Stimulated activated naive CD8-positive, alpha-beta T cell treated with anti-CD3 and anti-CD28 coated beads, Interleukin-15, Interleukin-2, amounts not matched to agents 100 U/mL and 50 U/mL, for 24 hours (primary cell): ENCODE data around the gene C3orf33.
"Not testable (repeated sequence)": the region's sequence is repeated elsewhere in the genome, so short reads cannot be mapped to it uniquely, and the experiment has no call there.

ENCODE experiments used
- ATAC-seq: fragments of 150-1000 bp; cut with Tn5 transposase; one replicate; pipeline ENCODE4 v1.10.0; 2021
- DNase-seq: peaks from one replicate; pipeline ENCODE4 v3.0.0; 2021

C3orf33 gene, protein sequence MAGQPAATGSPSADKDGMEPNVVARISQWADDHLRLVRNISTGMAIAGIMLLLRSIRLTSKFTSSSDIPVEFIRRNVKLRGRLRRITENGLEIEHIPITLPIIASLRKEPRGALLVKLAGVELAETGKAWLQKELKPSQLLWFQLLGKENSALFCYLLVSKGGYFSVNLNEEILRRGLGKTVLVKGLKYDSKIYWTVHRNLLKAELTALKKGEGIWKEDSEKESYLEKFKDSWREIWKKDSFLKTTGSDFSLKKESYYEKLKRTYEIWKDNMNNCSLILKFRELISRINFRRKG

DNA sequence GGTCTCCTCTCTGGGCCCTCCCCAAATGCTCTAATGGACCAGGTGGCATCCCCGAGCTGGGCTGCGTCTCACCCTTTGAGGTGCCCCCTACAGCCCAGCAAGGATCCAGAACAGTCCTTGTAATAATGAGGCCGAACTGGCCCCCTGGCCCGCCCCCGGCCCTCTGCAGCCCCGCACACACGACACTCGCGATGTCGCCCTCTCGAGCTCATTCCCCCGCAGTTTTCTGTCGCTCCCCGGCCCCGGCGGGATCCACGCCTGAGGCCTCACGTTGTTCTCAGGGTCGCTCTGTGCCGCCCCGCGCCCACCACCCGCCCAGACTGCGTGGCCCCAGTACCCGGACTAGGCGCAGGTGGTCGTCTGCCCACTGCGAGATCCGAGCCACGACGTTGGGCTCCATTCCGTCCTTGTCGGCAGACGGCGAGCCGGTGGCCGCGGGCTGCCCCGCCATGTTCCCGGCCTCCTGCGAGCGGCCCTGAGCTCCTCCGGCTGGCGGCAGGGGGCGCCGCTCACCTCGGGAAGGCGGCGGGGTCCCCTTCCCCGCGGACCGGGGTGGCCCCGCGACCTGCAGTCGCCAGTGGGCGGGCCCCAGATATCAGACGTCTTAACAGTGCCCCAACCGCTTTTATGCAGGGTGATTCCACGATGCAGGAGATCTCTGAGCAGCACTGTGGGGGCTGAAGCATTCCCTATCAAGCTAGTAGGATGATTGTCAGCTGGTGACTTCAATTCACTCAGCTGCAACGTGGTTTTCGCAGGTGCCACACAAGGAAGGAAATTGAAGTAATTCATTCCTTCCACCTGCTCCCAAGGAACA lies at the start of gene C3orf33:
Gene C3orf33 (minus strand): TSS at position 477 of the 817 bp plus-strand sequence. CDS start 26 bp downstream, at position 451.
- ATAC-seq (peak; percentile 97), DNase-seq (peak; percentile 85)

DNA sequence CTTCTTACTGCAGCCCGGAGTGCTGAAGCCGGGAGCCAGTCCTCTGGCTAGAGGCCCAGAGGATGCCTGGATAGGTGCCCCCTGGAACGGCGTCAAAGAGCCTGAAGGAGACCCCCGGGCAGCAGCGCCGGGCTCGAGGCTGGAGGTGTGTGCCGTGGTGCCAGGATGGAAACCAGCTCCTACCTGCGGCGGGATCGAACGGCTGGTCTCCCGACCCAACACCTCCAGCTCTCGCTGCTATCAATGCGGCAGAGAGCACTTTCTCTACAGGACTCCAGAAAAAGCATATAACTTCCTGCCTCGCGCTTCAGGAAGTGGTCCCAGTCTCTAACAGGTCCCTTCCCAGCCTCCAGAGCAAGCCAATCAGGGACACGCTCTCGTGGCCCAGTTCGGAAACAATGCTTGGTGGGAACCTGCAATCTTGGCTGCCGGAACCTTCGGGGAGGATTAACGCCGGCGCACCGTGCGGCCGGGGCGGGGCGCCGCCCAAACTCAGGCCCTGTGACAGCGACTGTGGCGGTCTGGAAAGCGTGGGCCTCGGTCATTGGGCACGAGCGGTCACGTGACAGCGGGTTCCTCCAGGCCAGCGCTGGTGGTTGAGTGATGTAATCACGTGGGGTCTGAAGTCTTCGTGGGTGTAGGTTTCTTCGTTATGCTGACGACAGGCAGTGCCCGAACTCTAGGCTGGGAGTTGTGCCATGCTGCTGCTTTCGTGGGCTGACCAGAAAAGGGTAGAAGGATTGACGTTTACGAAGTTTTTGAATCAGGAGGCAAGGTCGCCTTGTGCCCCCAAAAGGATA lies 48.3 kb upstream of the C3orf33 start, which contains the start of gene SLC33A1:
Gene SLC33A1 (minus strand): TSS at position 287 of the 800 bp plus-strand sequence. CDS start 430 bp downstream, outside the sequence.
- DNase-seq (peak; percentile 97), ATAC-seq (peak; percentile 97)

DNA sequence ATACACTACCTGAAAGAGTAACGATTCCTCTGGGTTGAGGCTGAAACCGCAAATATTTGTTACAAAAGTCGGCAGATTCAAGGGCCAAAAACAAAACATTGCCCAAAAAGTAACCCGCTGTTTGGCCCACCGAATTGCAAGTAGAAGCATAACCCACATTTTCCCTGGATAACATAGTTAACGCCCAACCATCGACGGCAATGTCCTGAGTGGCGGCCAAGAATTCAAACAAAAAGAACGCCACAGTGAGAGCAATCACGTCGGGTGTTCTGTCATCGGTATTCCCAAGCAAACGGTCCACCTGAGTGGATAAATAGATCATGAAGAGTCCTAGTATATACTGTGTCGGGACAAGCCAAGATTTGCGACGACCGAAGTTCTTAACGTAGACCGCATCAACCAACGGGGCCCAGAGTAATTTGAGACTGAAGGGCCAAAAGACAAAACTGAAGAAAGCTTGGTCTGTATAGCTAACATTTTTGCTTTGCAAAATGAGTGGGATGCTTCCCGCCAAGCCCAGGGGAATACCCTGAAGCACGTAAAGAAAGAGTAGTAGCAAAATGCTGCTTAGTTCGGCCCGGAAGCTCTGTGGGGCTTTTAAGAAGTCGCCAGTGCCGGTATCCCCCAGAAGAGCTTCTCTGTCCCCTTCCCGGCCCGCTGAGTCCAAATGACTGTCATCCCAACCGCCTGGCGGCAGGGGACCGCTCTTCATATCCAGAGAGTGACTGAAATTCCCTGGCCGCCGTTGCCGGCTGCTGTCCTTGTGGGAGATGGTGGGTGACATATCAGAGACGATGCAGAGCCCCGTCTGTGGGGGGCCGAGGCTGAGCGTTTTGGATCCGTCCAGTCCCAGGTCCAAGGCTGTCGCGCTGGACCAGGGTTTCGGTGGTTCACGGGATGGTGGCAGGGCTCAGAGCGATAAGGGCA lies 47.4 kb upstream of the C3orf33 start:
- ATAC-seq (peak; percentile 2), DNase-seq (peak; percentile 40)

DNA sequence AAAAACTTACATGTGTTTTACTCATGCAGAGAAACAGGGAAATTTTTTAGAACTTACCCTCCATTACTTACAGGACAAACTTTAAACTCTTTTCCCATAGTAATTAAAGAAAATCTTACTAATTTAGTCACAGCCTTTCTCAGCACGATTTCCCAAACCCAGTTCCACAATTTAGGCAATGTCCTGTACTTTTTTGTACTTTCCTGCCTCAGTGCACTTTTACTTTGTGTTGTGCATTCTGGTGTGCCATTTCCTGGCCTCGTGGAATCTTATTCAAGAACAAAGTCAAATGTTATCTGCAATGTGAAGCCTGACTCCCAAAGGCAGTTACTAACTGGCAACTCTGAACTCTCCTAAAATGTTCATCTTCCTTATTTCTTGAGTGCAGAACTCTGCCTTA lies 46.3 kb upstream of the C3orf33 start:
- no peak for ATAC-seq
- no peak for DNase-seq

DNA sequence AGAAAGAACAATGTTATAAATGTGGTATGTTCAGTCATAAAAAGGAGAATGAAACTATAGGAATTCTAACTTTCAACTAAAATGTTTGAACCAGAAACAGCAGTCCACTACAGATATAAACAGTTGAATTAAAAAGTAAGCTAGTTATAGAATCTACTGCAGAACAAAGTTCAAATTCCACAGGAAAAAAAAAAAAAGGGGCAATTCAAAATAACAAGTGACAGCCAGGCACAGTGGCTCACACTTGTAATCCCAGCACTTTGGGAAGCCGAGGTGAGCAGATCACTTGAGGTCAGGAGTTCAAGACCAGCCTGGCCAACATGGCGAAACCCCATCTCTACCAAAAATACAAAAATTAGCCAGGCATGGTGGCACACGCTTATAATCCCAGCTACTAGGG lies 43.3 kb upstream of the C3orf33 start:
- ATAC-seq, DNase-seq: not testable (repeated sequence)

DNA sequence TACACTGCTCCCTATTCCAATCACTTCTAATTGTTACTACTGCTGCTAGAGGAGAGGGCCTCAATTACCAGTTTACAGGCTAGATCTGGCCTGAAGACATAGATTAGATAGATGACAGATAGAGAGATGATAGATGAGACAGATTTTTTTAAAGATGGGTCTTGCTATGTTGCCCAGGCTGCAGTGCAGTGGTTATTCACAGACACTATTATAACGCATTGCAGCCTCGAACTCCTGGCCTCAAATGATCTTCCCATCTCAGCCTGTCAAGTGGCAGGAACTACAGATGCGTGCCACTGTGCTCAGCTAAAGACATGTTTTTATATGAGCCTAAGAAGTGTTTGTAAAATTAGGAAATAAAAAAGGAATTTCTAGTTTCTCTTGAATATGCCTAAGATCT lies 41.9 kb upstream of the C3orf33 start:
- ATAC-seq (no peak), DNase-seq (no peak)

DNA sequence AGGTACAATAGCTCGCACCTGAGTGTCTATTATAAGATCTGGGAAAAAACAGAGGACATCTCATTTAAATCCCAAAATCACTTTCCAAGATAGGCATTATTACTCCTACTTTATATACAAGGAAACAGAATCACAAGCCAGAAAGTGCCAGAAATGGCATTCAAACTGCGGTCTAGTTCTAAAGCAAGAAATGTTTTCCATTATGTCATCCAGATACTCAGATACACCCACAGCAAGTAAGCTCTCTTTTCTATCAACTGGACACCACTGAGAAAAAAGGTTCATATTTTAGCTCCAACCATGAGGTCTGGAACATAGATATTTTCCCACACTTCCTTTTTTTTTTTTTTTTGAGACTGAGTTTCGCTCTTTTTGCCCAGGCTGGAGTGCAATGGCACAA lies 40.0 kb upstream of the C3orf33 start:
- no peak for ATAC-seq

DNA sequence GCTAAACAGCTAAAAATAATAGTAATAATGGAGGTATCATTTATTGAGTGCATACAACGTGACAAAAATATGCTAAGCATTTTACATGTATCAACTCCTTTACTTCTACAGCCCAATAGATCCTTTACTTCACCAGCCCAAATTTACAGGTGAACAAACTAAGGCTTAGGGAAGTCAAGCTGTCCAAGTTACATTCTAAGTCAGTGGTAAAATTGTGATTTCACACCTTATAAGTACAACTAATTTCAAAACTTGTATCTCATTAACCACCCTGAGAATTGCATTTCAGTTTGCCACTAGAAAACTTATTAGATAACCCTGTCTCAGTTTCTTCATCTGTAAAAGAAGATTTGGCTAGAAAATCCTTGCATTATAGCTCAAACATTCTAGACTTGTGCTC lies 37.5 kb upstream of the C3orf33 start:
- DNase-seq, result no peak

More for the DNA sequence above, 40.0 kb upstream of the C3orf33 start:
- DNase-seq, result no peak

DNA sequence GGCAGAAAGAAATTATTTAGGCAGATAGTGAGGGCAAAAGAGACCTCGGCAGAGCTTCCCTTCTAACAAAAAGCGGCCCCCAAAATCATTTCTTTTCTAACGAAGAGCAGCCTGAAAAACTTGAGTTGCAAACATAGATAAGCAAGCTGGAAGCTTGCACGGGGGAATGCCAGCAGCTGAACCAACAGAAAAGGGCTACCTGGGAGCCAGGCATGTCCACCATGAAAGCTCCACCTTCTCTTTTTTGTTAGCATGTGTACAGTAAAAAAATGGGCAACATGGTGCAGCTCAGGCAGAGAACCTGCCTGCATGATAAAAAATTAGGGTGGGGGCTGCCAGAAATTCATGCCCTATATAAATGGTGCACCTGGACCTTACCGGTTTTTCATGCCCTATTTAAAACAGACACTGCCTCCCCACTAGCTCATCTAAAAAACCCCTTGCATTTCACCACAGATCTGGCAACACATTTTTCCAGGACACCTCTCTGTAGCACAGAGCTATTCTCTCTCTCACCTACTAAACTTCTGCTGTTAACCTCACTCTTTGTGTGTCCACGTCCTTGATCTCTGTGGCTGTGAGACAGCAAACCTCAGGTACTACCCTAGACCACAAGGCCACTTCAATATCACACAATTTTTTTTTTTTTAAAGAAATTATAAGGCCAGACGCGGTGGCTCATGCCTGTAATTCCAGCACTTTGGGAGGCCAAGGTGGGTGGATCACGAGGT lies 29.4 kb upstream of the C3orf33 start:
- ATAC-seq (no peak), DNase-seq (no peak)

More for the DNA sequence above, 37.5 kb upstream of the C3orf33 start:
- ATAC-seq, result no peak

DNA sequence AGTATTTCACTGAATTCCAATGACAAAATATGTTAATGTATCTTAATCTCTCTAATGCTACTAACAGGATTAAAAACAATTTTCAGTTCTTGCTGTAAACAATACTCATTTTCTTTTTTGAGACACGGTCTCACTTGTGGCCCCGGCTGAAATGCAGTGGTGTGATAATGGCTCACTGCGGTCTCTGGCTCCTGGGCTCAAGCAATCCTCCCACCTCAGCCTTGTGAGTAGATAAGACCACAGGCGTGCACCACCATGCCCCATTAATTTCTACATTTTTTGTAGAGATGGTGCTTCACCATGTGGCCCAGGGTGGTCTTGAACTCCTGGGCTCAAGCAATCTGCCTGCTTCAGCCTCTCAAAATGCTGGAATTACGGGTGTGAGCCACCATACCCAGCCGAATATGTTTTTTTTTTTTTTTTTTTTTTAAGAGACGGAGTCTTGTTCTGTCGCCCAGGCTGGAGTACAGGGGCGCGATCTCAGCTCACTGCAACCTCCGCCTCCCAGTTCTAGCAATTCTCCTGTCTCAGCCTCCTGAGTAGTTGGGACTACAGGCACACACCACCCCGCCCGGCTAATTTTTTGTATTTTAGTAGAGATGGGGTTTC lies 22.5 kb upstream of the C3orf33 start:
- DNase-seq, ATAC-seq: not testable (repeated sequence)

DNA sequence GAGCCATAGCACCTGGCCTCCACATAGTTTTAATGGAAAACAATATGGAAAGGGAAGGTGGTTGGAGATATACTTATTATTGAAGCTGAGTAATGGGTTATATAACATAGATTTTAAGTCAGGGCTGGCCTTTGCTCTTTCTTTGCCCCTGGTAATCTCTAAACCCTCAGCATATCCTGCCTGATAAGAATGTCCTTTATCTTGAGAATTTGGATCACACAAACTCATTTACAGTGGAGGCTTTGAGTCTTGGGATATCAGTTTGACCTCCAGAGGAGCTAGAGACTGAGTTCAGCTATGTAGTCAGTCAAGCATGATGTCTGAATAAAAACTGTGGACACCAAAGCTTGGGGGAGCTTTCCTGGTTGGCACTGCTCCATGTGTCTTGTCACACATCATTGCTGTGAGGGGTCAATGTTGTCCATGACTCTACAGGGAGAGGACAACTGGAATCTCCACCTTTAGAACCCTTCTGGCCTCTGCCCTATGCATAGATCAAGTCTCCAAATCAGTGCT lies 9.0 kb upstream of the C3orf33 start:
- no peak for DNase-seq
- no peak for ATAC-seq

DNA sequence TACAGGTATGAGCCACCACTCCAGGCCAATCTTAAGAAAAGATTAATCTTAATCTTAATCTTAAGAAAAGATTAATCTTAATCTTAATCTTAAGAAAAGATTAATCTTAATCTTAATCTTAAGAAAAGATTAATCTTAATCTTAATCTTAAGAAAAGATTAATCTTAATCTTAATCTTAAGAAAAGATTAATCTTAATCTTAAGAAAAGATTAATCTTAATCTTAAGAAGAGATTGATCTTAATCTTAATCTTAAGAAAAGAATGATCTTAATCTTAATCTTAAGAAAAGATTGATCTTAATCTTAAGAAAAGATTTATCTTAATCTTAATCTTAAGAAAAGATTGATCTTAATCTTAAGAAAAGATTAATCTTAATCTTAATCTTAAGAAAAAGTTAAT lies 7.1 kb upstream of the C3orf33 start:
- not testable (repeated sequence) for DNase-seq, ATAC-seq

DNA sequence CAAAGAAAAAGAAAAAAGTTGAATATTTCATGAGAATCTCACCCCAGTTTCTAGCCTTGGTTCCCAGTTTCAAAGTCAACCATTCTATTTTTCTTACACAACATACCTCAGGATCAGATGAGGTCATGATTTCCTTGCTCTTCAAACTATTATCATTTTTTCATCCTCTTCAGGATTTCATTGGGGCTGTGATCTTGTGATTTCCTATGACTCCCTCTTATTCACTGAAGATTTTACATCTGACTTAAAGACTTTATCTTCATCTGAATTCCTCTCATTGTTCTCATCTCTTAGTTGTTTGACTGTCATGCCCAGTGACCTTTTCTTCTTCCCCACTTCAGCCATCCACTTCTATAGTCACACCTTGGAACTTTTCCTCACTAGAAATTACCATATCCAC lies 3.1 kb upstream of the C3orf33 start:
- DNase-seq (no peak), ATAC-seq (no peak)

DNA sequence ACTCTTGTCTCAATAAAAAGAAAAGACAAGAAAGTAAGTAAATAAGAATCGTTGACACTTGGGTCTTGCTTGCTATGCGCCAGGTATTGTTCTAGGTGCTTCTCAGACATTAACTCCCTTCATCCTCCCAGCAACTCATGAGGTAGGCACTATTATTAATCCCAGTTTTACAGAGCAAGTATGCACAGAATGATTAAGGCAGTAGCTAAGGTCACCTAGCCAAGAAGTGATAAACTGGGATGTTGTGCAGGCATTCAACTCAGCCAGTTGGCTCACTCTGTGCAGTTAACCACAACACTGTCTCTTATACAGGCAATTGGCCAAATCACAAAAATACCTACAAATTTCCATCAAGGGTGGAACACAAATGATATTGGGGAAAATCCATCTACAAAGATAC lies 1.7 kb upstream of the C3orf33 start:
- no peak for DNase-seq
- ATAC-seq, result no peak

DNA sequence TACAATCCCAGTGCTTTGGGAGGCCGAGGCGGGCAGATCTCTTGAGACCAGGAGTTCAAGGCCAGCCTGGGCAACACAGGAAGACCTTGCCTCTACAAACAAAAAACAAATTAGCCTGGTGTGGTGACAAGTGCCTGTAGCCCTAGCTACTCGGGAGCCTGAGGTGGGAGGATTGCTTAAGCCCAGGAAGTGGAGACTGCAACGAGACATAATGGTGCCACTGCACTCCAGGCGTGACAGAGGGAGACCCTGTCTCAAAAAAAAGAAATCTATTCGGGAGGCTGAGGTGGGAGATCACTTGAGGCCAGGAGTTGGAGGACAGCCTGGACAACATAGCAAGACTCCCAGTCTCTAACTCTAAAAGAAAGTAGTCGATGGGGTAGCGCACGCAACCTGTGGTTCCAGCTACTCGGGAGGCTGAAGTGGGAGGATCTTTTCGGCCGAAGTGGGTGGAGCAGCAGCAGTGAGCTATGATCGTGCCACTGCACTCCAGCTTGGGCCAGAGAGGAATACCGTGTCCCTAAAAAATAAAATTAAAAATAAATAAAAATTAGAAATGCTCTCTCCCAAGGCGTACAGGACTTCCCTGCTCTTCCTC lies 775 bp downstream of the C3orf33 start:
- ATAC-seq, result no peak

DNA sequence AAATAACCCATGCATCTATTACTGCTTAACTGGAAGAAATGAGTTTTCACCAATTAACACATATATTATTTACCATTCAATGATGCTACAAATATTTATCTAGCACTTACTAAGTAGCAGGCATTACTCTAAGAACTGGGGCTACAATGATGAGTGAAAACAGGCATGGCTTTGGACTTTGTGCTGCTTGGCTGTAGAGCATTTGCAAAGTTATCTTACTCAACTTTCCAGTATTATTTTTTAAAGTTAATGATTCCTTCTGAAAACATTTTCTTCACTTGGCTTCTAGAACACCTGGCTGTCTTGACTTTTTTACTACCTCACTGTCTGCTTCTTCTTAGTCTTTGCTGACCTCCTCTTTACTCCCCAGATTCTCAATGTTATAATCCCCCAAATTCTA lies 1.8 kb downstream of the C3orf33 start:
- DNase-seq (no peak), ATAC-seq (no peak)

More for the DNA sequence above, 775 bp downstream of the C3orf33 start:
- no peak for DNase-seq

DNA sequence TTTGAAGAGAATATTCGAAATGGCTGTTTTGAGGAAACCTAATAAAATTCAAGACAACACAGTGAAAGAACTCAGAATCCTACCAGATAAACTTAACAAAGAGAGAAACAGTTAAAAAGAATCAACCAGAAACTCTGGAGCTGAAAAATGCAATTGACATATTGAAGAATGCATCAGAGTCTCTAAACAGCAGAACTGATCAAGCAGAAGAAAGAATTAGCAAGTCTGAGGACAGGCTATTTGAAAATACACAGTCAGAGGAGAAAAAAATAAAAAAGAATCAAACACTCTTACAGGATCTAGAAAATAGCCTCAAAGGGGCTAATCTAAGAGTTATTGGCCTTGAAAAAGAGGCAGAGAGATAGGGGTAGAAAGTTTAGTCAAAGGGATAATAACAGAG lies 13.5 kb downstream of the C3orf33 start:
- DNase-seq, result no peak
- no peak for ATAC-seq

DNA sequence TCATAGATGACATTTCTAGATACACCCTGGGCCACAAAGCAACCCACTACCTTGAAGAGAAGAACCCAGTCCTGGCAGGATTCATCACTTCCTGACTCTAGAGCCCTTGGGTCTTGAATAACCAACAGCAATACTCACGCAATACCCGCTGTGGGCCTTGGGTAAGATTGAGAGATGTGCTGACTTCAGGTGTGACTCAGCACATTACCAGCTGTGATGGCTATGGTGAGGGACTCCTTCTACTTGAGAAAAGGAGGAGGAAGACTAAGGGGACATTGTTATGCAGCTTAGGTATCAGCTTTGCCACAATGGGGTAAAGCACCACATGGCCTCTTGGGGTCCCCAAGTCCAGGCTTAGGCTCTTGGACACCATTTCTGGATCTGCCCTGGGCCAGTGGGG lies 14.9 kb downstream of the C3orf33 start:
- no peak for ATAC-seq

DNA sequence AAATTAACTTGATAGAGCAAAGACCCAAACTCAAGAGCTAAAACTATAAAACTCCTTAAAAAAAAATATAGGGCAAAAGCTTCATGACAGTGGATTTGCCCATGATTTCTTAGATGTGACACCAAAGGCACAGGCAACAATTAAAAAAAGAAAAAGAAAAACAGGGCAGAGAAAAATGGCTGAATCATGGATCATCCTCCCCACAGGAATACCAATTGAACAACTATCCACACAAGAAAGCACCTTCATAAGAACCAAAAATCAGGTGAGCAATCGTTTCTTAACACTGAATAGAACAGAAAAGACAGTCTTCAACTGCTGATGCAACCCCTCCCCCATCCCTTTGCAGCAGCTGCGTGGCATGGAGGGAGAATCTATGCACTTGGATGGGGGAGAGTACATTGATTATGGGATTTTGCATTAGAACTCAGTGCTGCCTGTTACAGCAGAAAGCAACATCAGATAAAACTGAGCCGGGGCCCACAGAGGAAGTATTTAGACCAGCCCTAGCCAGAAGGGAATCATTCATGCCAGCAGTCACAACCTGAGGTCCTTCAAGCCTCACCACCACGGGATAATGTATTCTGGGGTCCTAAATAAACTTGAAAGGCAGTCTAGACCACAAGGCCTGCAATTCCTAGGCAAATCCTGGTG lies 15.7 kb downstream of the C3orf33 start:
- DNase-seq (no peak), ATAC-seq (no peak)

More for the DNA sequence above, 14.9 kb downstream of the C3orf33 start:
- DNase-seq, result no peak
